GM19397 (cell line): ENCODE data around the gene PTOV1.

Experiments
- ATAC-seq: cut with Tn5 transposase; IDR thresholded peaks from one replicate; pipeline ENCODE4 v1.9.1; 2021; ENCODE audit warnings: mild to moderate bottlenecking, moderate library complexity; ENCODE audit not compliant: unreplicated experiment

The PTOV1 gene

DNA sequence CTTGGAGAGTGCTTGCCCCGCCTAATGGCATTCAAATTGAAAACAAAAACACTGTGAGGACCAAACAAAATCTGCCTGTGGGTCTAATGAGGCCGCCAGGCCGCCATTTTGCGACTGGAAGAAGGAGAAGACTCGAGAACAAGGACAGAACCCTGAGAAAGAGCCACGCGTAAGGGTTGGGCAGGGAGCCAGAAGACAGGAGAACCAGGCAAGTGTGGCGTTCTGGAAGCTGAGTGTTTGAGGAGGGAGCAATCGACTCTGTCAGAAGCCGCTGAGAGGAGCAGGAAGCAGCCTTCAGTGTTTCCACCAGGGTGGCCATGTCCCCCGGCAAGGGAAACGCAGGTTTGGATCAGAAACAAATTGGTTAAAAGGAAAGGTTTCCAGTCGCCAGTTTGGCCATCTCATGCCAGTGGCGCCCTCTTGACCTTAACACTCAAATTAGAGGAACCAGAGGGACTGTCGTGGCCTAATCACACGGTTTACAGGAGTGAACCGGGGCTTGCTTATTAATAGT, 10.2 kb upstream of the PTOV1 start:
- ATAC-seq = no peak

DNA sequence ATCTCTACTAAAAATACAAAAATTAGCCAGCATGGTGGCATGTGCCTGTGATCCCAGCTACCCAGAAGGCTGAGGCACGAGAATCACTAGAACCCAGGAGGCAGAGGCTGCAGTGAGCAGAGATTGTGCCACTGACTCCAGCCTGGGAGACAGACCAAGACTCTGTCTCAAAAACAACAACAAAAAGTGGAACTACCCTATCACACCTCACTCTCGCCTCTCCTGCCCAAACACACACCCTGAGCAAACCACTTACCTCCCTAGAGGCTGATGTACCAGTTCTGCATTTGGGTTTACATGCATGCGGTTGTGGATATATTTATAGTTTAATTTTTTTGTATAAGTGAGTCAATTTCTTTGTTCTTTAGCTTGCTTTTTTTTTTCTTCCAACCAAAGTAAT, 7.7 kb upstream of the PTOV1 start:
- ATAC-seq = no peak

DNA sequence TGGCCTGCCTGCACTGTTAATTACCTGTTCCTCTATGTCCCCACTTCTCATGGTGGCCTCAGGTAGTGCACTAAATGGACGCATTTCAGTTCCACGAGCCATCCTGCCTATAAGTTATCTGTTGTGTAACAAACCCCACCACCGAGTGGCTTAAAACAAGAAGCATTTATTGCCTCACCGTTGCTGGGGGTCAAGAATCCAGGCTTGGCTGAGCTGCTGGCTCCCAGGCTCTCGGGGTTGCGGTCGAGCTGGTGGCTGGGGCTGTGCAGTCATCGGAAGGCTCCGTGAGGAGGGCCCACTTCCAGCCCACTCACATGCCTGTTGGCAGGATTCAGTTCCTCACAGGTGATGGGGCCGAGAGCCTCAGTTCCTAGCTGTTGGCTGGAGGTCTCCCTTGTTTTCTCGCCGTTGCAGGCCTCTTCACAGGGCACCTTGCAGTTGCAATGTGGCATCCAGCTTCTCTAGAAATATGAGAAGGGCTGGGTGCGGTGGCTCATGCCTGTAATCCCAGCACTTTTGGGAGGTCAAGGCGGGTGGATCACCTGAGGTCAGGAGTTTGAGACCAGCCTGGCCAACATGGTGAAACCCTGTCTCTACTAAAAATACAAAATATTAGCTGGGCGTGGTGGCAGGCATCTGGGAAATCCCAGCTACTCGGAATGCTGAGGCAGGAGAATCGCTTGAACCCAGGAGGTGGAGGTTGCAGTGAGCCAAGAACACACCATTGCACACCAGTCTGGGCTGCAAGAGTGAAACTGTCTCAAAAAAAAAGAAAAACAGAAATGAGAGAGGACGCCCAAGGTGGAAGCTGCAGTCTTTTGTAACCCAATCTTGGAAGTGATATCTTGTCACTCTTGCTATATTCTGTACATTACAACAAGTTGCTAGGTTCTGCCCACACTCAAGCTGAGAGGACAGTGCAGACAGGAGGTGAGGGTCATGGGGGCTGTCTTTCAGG, 6.5 kb upstream of the PTOV1 start:
- ATAC-seq = no peak

DNA sequence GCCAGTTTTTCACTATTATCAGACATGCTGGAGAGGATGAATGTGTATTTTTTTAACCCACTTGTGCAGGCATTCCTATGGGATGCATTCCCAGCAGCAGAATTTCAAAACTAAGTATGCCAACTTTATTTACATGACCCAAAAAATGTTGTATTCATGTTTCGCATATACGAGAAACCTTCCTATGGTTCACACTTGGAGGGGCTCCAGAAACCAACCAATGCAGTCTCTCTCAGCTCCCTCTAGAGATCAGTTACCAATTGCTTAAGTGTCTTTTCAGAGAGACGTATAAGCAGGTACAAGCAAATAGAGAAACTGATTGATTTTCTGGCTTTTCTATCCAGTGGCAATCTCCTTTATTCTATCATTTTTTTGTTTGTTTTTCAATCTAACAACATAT, 5.5 kb upstream of the PTOV1 start:
- ATAC-seq = no peak

DNA sequence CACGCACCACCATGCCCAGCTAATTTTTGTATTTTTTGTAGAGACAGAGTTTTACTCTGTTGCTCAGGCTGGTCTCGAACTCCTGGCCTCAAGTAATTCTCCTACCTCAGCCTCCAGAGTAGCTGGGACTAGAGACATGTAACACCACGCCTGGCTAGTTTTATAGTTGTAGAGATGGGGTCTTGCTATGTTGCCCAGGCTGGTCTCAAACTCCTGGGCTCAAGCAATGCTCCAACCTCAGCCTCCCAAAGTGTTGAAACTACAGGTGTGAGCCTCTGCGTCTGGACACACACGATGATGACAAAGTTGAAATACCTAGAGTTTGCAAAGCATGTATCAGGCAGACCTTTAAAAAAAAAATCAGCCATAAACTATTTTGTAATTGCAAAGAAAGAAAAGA, 4.6 kb upstream of the PTOV1 start:
- no peak for ATAC-seq

DNA sequence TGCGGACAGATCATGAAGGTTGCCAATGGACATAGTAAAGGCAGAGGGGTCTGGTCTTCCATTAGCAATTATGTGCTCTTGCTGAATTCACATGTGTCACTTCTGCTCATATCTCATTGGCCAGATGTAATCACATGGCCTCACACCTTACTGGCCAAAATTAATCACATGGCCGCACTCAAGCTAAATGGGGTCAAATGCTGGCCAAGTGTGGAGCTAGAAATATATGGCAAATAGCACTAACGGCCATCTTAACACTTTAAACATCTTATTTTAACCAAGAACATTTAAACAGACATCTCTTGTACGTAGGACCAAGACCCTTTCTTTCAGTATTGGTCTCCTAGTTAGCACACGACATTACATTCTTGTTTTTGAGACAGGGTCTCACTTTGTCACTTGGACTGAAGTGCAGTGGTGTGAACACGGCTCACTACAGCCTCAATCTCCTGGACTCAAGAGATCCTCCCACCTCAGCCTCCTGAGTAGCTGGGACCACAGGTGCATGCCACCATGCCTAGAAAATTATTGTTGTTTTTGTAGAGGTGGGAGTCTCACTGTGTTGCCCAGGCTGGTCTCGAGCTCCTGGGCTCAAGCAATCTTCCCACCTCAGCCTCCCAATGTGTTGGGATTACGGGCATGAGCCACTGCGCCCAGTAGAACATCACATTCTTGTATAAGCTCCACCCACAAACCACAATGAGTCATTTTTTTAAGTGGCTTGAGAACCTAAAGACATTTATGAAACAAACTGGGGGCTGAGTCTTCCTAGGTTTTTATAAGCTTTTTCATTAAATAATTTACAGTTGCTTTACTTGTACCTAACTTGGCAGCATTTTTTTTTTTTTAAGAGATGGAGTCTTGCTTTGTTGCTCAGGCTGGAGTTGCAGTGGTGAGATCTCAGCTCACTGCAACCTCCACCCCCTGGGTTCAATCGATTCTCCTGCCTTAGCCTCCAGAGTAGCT, 2.9 kb upstream of the PTOV1 start:
- no peak for ATAC-seq

DNA sequence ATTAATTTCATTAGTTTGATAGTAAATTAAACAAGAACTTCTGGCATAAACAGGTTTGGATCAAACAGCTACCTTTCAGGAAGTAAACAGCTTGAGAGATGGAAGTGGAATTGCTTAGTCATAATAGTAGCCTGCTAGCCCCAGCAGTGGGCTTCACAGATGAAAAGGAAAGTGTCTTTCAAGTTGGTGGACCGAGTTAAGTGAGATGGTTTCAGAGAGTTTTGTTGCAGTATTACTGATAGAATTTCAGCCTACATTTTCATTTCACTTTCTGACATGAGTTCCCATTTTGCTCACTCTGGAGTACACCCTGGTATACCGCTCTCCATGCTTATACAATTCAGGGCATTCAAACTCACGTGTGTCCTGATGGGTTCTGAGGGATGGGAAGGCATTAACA, 2.0 kb upstream of the PTOV1 start:
- no peak for ATAC-seq

DNA sequence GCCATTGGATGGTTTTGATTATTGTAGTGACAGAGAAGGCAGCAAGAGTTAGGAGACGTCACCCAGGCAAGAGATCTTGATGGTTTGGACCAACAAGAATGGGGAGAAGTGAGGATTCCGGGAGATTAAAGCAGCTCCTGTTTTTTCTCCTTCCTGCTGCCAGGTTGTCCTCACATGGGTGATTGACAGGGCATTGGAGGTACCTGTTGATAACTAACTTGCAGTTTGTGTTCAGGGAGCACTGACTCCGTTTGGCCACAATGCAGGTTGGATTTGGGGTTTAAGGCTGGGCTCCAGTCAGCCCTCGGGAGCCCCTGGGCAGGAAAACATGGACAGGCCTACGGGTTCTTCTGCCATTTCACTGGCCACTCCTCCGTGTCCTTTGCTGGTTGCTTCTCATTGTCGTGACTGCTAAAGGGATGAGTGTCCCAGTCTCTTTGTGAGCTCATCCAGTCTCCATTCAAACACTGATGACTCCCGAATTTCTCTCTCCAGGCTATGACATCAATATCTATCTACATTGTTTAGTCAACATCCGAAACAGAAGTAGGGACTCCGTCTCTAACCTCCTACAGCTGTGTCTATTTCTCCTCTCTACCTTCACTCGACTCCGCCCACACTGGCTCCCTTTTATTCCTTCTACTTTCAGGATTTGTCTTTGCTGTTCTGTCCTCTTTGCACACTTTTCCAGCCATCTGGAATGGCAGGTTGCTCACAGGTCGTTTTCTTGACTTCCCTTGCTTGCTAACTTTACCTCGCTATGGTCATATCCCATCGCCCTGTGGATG, 1.3 kb upstream of the PTOV1 start:
- ATAC-seq = no peak

DNA sequence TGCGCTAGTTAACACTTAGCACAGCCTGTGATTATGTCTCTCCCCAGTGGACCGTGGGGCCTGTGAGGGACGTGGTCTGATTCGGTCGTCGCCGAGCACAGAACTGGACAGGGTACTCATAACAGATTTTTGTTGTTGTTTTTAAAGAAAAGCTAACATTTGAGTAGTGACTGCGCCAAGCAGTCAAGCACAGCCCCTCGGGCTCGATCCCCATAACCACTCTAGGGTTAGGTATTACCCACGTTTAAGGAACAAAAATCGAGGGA, 805 bp upstream of the PTOV1 start:
- no peak for ATAC-seq

DNA sequence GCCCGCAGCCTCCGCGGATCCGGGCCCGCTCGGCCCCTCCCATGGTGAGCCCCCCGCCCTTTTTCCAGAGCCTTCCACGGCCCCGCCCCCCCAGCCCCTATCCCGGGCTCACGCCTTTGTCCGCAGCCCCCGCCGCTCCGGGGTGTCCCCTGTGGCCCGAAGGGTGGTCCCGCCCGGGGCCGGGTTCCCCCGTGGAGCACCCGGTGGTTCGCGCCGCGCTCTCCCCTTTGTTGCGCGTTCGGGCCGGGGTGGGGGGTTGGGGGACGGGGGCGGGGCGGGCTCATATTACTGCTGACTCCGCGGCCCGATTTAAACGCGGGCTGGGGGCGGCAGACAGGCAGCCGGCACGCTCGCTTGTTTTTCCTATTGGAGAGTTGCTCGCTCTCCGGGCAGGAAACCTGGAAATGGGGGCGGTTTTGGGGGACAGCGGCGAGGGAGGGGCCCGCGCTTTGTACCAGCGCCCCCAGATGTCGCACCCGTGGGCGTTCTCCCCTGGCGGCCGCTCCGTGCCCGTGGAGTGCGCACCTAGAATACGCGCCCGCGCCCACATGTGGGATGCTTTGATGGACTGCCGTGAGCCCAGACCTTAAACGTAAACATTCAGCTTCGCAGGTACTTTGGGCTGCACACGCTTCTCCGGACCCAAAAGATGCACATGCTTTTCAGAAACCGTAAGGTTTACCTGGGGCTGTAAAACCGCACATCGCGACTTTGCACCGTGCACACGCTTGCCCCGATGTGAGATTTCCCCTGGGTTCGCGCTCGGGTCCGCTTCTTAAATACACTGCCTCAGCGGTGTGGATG, 699 bp downstream of the PTOV1 start:
- peak; percentile 13 for ATAC-seq

DNA sequence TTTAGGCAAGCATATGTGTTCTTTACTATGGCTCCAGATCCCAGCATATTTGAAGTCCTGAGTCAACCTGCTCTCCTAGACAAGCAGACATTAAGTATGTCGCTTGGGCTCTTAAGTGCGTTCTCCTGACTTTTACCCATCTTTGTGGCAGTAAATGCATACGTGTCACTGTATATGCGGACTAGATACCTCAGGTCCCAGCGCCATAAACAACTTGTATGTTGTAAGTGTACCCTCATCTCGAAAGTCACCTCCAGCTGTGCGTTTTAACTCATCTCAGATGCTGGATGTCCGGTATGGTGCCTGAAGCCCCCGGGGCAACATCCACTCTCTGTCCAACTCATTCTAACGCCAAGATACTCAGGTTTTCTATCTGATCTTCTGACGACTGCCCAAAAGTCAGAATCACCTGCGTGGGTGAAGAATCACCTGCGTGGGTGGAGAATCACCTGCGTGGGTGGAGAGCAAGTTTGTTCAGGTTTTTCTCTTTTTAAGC, 1.7 kb downstream of the PTOV1 start:
- no peak for ATAC-seq

DNA sequence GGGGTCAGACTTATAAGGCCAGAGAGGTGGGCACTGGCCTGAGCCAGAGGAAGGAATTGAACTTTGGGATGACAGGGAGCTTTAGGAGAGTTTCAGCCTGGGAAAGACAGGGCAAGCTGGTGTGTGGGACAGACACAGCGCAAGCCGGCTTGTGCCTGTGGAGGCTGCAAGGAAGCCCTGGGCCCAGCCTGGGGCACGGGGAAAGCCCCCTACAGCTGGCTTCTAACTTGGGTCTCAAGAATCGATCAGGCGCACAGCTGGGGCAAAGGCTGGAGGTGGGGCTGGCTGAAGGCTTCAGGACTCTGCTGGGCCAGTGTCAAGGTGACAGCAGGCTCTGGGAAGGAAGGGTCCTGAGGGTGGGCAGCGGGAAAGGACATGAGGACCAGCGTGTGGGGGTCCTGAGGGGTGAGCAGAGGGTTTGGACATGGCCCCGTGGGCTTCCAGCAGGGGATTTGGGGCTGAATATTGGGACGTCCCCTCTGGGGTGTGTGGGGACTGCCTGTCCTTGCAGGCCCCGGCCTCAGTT, 3.0 kb downstream of the PTOV1 start:
- ATAC-seq = no peak

DNA sequence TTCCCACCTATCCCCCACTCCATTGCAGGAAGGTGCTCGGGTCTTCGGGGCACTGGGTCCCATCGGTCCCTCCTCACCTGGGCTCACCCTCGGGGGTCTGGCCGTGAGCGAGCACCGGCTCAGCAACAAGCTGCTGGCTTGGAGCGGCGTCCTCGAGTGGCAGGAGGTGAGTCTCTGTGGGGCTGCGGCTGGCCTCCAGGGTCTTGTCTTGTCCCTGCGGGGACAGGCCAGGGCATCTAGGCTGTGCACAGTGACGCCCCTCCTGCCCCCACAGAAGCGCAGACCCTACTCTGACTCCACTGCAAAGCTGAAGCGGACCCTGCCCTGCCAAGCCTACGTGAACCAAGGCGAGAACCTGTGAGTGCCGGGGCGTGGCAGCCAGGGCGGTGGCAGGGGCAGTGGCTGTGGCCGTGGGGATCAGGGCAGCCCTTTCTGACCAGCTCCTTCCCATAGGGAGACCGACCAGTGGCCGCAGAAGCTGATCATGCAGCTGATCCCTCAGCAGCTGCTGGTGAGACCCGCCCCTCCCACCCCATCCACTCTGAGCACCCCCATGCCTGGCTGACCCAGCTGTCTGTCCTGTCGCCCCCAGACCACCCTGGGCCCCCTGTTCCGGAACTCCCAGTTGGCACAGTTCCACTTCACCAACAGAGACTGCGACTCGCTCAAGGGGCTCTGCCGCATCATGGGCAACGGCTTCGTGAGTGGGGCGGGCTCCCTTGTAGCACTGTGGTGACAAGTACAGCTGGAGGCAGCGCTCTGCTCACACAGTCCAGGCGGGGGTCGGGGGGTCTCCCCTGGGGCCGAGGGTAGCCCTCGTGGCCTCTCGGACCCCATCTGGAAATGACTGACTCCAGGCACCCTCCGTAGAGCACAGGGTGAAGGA, 3.7 kb downstream of the PTOV1 start:
- ATAC-seq = no peak

DNA sequence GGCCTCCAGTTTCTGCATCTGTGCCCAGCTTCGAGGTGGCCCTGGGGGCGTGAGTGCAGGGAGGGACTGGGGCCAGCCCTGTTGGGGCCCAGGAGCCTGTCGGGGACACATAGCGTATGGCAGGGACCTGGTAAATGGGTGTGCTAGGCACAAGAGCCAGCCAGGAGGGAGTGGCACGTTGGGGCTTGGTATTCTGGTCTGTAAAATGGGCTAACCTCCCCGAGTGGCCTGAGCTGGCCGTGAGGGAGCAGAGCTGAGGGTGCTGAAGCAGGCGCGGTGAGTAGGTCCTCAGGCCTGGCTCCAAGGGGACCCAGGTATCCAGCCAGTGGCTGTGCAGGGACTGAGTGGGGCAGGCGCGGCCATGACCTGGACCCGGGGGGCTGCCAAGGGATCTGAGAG, 4.3 kb downstream of the PTOV1 start:
- no peak for ATAC-seq

DNA sequence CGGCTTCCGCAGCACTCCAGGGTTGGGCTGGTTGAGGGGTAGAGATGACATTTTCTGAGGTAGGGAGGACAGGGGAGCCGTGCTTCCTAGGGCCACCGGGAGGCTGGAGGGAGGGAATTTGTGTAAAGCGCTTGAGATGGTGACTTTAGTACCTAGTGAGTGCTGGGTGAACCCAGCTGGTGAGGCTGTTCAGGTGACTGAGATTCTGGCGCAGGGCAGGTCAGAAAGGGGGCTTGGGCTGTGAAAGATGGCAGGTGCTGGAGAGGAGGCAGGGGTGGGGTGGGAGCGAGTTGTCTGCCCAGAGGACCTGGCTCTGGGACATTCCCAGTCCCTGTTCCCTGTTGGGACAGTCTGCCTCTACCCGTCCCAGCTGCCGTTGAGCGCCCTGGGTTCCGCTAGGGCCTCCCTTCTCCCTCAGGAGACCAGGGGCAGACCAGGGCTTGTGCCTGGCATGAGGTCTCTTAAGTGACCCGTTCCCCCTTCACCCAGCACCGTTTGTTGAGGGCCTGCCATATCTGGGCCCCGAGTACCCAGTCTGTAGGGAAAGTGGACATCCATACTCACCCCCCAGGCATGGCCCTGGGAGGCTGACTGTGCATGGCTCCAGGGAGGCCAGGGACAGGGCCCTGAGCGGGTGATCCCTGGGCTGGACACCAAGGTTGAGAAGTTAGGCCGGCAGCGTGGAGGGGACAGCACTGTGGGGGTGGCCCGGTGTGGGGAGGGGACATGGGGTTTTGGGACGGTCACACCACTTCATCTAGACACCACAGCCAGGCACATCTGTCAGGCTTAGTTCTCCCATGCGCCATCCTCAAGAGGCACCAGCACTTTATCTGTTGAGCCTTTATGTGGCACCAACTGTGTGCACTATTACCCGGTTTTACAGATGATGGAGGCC, 5.0 kb downstream of the PTOV1 start:
- ATAC-seq = no peak

DNA sequence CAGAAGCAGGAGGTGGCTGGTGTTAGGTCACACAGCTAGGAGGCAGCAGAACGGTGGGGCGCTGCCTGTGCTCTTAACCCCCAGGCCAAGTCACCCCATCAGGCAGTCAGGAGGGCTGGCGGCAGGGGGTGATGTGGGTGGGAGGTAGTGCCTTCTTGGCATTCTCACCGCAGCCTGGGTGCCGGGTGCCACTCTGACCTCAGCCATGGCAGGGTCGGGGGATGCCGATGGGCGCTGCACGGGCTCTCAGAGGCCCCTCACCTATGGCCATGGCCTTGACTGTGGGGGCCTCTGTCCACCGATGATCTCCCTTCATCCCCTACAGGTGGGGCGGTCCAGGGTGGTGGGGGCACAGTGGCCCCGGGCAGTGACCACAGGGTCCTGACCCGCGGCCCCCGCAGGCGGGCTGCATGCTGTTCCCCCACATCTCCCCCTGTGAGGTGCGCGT, 5.6 kb downstream of the PTOV1 start:
- no peak for ATAC-seq

DNA sequence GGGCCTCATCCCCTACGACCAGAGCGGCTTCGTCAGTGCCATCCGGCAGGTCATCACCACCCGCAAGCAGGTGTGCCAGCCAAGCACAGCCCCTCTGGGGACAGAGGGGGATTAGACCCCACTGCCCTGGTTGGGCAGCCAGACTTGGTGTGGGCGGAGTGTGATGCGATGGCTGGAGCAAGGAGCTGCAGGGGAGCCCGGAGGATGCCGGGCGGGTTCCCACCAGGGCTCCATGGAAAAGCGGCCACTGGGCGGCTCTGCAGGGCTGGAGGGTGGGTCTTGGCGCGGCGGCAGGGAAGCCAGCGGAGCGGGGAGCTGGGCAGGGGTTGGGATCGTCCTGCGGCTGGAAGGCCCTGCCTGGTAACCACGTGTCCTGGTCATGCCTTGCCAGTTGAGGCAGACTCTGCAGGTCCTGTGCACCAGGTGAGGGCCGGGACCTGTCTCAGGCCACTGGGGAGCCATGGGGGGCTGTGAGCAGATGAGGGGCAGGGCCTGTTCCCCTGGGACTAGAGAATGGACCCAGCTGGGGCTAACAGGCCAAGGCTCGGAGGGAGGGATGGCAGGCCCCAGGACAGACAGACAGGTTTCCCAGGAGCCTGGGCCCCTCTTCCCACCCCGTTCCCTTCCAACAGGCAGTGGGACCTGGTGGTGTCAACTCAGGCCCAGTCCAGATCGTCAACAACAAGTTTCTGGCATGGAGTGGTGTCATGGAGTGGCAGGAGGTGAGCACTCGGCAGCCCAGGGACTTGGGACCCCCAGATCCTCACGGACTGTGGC, 6.3 kb downstream of the PTOV1 start:
- ATAC-seq = no peak
